ENCODE measurements around the gene CELSR1. TPM values are rescaled to one million over a fixed set of nuclear protein-coding genes. Genes with fewer than 3 reads are reported as not detected.

Gene CELSR1
- total and polyA plus RNA-seq, 8 donors: 0.75 to 3.2 (median 1.2) TPM

DNA sequence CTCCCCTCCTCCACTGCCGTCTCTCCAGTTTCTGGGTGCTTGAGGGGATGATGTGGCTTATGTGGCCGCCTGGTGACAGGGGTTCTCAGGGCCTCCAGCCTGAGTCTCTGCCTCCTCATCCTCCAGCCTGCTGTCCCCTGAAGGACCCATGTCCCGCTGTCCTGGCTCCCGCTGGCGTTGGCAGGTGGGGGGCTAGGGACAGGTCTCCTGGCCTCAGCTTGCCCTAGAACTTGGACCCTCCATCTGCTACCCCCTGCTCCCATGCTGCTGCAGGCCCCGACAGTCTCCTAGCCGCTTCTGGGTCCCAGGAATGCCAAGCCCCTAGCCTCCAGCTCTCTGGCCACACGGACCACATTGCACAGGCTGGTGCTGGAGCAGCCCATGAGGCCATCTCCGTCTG lies 13.9 kb upstream of the CELSR1 start:
- Histone ChIP-seq H3K4me3 (no peak overlapping the region), H3K27me3 (no peaks in the 10 kb centered on the region), H3K4me1 (peaks cover 0 to 10% (median 0%) of the 10 kb centered on the region in 3 donors), H3K9me3 (no peaks in the 10 kb centered on the region), H3K27ac (no peak overlapping the region), H3K36me3 (no peaks in the 10 kb centered on the region)
- ATAC-seq (no peak), DNase-seq (no peak), FAIRE-seq (no peak)
- intact Hi-C loops (cut with DNase I): no loop called here
- 75 to 88% methylated on average over 9 of the region's 9 CpGs for WGBS, 2 donors
- TF ChIP-seq, protein P1, sequence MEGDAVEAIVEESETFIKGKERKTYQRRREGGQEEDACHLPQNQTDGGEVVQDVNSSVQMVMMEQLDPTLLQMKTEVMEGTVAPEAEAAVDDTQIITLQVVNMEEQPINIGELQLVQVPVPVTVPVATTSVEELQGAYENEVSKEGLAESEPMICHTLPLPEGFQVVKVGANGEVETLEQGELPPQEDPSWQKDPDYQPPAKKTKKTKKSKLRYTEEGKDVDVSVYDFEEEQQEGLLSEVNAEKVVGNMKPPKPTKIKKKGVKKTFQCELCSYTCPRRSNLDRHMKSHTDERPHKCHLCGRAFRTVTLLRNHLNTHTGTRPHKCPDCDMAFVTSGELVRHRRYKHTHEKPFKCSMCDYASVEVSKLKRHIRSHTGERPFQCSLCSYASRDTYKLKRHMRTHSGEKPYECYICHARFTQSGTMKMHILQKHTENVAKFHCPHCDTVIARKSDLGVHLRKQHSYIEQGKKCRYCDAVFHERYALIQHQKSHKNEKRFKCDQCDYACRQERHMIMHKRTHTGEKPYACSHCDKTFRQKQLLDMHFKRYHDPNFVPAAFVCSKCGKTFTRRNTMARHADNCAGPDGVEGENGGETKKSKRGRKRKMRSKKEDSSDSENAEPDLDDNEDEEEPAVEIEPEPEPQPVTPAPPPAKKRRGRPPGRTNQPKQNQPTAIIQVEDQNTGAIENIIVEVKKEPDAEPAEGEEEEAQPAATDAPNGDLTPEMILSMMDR (IDR thresholded peaks at IDR 0.05): no peak

DNA sequence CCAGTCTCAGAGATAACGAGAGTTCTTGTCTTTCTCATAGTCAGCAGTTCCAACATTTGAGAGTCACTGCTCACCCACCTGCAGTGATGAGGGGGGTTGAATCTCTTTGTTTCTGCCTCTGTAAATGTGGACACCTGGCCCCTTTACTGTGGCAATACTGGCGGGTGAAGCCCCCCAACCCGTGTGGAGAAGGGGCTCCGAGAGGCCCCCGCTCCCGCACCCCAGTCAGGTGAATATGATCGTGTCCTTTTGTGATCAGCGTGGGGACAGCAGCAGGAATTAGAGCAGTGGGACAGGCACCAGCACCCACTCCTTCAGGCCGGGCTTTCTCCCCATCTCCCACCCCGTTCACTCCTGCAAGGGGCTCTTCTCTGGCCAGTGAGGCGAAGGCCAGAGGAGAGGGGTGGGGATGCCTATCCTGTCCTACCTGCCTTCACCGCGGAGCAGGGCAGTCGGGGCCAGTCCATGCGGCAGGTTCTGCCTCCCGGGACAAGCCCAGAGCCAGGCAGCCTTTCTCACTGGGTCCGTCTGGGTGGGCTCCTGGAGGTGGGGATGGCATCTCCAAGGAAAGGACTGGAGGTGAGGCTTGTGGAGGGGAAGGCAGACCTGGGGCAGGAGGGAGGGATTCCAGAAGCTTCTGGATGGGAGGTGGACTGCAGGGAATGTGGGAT lies 12.7 kb upstream of the CELSR1 start:
- Histone ChIP-seq H3K4me1 (peaks cover 0 to 10% (median 0%) of the 10 kb centered on the region in 3 donors), H3K36me3 (no peaks in the 10 kb centered on the region), H3K4me3 (no peak overlapping the region), H3K27me3 (no peaks in the 10 kb centered on the region), H3K27ac (no peak overlapping the region), H3K9me3 (no peaks in the 10 kb centered on the region)
- intact Hi-C loops (cut with DNase I): loop anchor here in 1 of 3 donors (10.0 kb wide), 1 partner anchor 195 kb away; no protein-coding TSS in a partner anchor
- no peak for DNase-seq
- ATAC-seq: no peak
- WGBS, 2 donors: 77 to 80% methylated on average over 17 of the region's 17 CpGs
- TF ChIP-seq, protein P1 (IDR thresholded peaks at IDR 0.05): no peak
- FAIRE-seq: no peak

DNA sequence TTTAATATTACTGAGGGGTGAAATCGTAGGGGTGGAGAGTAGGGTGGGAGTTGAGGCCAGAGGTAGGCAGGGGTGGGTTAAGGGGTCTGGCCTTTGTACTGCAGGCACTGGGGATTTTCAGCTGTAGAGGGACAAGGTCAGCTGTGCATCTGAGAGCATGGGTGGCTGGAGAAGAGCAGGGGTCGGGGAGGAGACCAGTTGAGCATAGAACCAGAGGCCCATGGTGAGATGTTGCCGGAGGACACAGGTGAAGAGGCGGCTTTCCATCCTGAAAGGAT lies 12.1 kb upstream of the CELSR1 start:
- Histone ChIP-seq H3K27ac (no peak overlapping the region), H3K27me3 (no peaks in the 10 kb centered on the region), H3K4me1 (peaks cover 0 to 10% (median 0%) of the 10 kb centered on the region in 3 donors), H3K36me3 (no peaks in the 10 kb centered on the region), H3K9me3 (no peaks in the 10 kb centered on the region), H3K4me3 (no peak overlapping the region)
- TF ChIP-seq, protein P1 (IDR thresholded peaks at IDR 0.05): no peak
- ATAC-seq: no peak
- no peak for FAIRE-seq
- 76 to 79% methylated on average over 4 of the region's 4 CpGs for WGBS, 2 donors
- intact Hi-C loops (cut with DNase I): loop anchor here in 1 of 3 donors (10.0 kb wide), 1 partner anchor 195 kb away; no protein-coding TSS in a partner anchor
- no peak for DNase-seq

DNA sequence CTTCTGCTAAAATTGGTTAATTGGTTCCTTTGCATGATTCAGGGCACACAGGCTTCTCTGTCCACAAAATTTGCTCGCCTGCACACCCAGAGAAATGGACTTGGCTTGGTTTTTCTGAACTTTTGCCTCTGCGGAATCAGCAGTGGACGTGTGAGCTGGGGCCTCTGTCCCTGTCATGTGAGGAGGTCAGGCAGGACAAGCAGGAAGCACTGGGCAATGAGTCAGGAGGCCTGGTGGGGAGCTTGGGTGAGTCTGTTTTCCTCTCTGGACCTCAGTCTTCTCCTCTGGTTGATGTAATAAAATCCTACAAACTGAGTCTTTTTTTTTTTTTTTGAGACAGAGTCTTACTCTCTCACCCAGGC lies 10.4 kb upstream of the CELSR1 start:
- no peaks in the 10 kb centered on the region for H3K9me3 ChIP-seq
- DNase-seq (peak in 1 of 6 donors; percentile 61), FAIRE-seq (no peak), ATAC-seq (peak in 3 of 4 donors; percentile 56 to 74 (median 70))
- peaks cover 0 to 10% (median 0%) of the 10 kb centered on the region in 3 donors for H3K4me1 ChIP-seq
- TF ChIP-seq, protein P1 (IDR thresholded peaks at IDR 0.05): no peak
- WGBS, 2 donors: 74 to 75% methylated on average over 3 of the region's 3 CpGs
- peak overlapping the region in 2 of 4 donors; percentile 63 to 66 for H3K27ac ChIP-seq
- H3K27me3 ChIP-seq: no peaks in the 10 kb centered on the region
- no peaks in the 10 kb centered on the region for H3K36me3 ChIP-seq
- intact Hi-C loops (cut with DNase I): loop anchor here in 1 of 3 donors (10.0 kb wide), 1 partner anchor 193 kb away; no protein-coding TSS in a partner anchor
- H3K4me3 ChIP-seq: no peak overlapping the region

All from pancreas (tissue), 10 donors.